ENCODE results near the gene CDH4.

- no peak for TF ChIP-seq EZH2 (IDR thresholded peaks at IDR 0.05; ENCODE audit: borderline replicate concordance, low read depth, low read length, severe bottlenecking)
- TF ChIP-seq CTCF (IDR thresholded peaks at IDR 0.05; ENCODE audit: borderline replicate concordance, extremely low read depth, low read length, poor library complexity, severe bottlenecking), result no peak
These were observed 31.9 kb upstream of the CDH4 start for GRCh38 chr20:61220131-61220530.
